Panc1 (cell line): ENCODE data around the gene MSI2.

Experiments
- CTCF ChIP-seq: fragments of 450-650 bp; IDR thresholded peaks from 2 replicates; pipeline ENCODE4 v1.5.1; 2017; ENCODE audit warnings: mild to moderate bottlenecking
- POLR2AphosphoS5 ChIP-seq: IDR thresholded peaks from 2 replicates; pipeline ENCODE4 v1.6.1; 2012; ENCODE audit warnings: mild to moderate bottlenecking, low read depth, low read length, moderate library complexity
- REST ChIP-seq, 2 experiments: IDR thresholded peaks; 2 replicates each; pipeline ENCODE4 v1.6.1; 2011 to 2012; ENCODE audit warnings: low read depth in 2 of 2, control low read depth in 1 of 2, low read length in 1 of 2, mild to moderate bottlenecking in 1 of 2, moderate library complexity in 1 of 2; ENCODE audit not compliant: insufficient read depth in 1 of 2
- SIN3A ChIP-seq: IDR thresholded peaks from 2 replicates; pipeline ENCODE4 v1.6.1; 2012; ENCODE audit warnings: low read depth, mild to moderate bottlenecking, low read length, moderate library complexity, borderline replicate concordance; ENCODE audit not compliant: insufficient read depth
- TCF7L2 ChIP-seq: IDR thresholded peaks from 2 replicates; pipeline ENCODE4 v1.6.1; 2011; ENCODE audit warnings: mild to moderate bottlenecking, low read depth, low read length, inconsistent platforms

- TF ChIP-seq CTCF (no peak), SIN3A (no peak), POLR2AphosphoS5 (no peak), TCF7L2 (no peak), REST (IDR thresholded peaks at IDR 0.05; ENCODE audit: insufficient read depth in 1 of 2, low read depth in 2 of 2, low read length in 1 of 2) (no peak)
Measured at GRCh38 chr17:57676543-57676942, 420.2 kb downstream of the MSI2 start.
